Measurements from ENCODE around the gene GGT1. TPM values are rescaled to one million over a fixed set of nuclear protein-coding genes. Genes with fewer than 3 reads are reported as not detected.
A peak's percentile ranks its signal among the peaks of the same experiment; 100 is the strongest.

Gene GGT1
- total and polyA plus RNA-seq, 2 experiments from 2014 or later = 80.7 to 104 TPM

GRCh38 chr22:24583221-24584165 is 19.5 kb upstream of the GGT1 start:
- Histone ChIP-seq H3K9me3 (ENCODE audit: low read depth) (no peaks in the 10 kb centered on the region), H3K9me2 (replicated peaks; ENCODE audit: insufficient read depth) (no peaks in the 10 kb centered on the region), H3K4me1 (ENCODE audit: insufficient read depth) (peaks cover 29% of the 10 kb centered on the region), H4K20me1 (ENCODE audit: insufficient read depth, poor library complexity, severe bottlenecking) (no peaks in the 10 kb centered on the region), H3K36me3 (replicated peaks; ENCODE audit: insufficient read depth, low read depth) (no peaks in the 10 kb centered on the region), H3K27ac (peak overlapping the region; percentile 49), H3K4me3 (no peak overlapping the region), H3K4me2 (peak overlapping the region; percentile 51), H3K79me2 (no peaks in the 10 kb centered on the region), H2AFZ (no peak overlapping the region), H3K27me3 (no peaks in the 10 kb centered on the region)
- peak; percentile 58 for DNase-seq (ENCODE audit: low spot score)
- 68% methylated on average over 19 of the region's 19 CpGs for WGBS (ENCODE audit: low lambda C conversion rate, missing lambda C conversion rate)
- no peak for TF ChIP-seq EZH2phosphoT487 (IDR thresholded peaks at IDR 0.05; ENCODE audit: low read depth, severe bottlenecking, unreplicated experiment)
- TF ChIP-seq, protein P1, sequence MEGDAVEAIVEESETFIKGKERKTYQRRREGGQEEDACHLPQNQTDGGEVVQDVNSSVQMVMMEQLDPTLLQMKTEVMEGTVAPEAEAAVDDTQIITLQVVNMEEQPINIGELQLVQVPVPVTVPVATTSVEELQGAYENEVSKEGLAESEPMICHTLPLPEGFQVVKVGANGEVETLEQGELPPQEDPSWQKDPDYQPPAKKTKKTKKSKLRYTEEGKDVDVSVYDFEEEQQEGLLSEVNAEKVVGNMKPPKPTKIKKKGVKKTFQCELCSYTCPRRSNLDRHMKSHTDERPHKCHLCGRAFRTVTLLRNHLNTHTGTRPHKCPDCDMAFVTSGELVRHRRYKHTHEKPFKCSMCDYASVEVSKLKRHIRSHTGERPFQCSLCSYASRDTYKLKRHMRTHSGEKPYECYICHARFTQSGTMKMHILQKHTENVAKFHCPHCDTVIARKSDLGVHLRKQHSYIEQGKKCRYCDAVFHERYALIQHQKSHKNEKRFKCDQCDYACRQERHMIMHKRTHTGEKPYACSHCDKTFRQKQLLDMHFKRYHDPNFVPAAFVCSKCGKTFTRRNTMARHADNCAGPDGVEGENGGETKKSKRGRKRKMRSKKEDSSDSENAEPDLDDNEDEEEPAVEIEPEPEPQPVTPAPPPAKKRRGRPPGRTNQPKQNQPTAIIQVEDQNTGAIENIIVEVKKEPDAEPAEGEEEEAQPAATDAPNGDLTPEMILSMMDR (IDR thresholded peaks at IDR 0.05; ENCODE audit: poor library complexity) = no peak

- no peaks in the 10 kb centered on the region for H3K9me3 ChIP-seq (ENCODE audit: low read depth)
- TF ChIP-seq EZH2 (IDR thresholded peaks at IDR 0.05; ENCODE audit: borderline replicate concordance) = no peak
- no peak for TF ChIP-seq EZH2phosphoT487 (IDR thresholded peaks at IDR 0.05; ENCODE audit: low read depth, severe bottlenecking, unreplicated experiment)
- TF ChIP-seq, protein P1 (IDR thresholded peaks at IDR 0.05; ENCODE audit: poor library complexity) = no peak
- H3K36me3 ChIP-seq (replicated peaks; ENCODE audit: insufficient read depth, low read depth) = no peaks in the 10 kb centered on the region
- no peak overlapping the region for H3K4me3 ChIP-seq
- 85% methylated on average over 5 of the region's 5 CpGs for WGBS (ENCODE audit: low lambda C conversion rate, missing lambda C conversion rate)
- H4K20me1 ChIP-seq (ENCODE audit: insufficient read depth, poor library complexity, severe bottlenecking) = no peaks in the 10 kb centered on the region
- H3K27me3 ChIP-seq = no peaks in the 10 kb centered on the region
- H3K27ac ChIP-seq = peak overlapping the region; percentile 49
- peaks cover 23% of the 10 kb centered on the region for H3K4me1 ChIP-seq (ENCODE audit: insufficient read depth)
- no peaks in the 10 kb centered on the region for H3K79me2 ChIP-seq
- H3K9me2 ChIP-seq (replicated peaks; ENCODE audit: insufficient read depth) = no peaks in the 10 kb centered on the region
- no peak overlapping the region for H3K4me2 ChIP-seq
- H2AFZ ChIP-seq = no peak overlapping the region
- no peak for DNase-seq (ENCODE audit: low spot score)
These were observed 18.7 kb upstream of the GGT1 start for GRCh38 chr22:24584166-24584790.

DNA sequence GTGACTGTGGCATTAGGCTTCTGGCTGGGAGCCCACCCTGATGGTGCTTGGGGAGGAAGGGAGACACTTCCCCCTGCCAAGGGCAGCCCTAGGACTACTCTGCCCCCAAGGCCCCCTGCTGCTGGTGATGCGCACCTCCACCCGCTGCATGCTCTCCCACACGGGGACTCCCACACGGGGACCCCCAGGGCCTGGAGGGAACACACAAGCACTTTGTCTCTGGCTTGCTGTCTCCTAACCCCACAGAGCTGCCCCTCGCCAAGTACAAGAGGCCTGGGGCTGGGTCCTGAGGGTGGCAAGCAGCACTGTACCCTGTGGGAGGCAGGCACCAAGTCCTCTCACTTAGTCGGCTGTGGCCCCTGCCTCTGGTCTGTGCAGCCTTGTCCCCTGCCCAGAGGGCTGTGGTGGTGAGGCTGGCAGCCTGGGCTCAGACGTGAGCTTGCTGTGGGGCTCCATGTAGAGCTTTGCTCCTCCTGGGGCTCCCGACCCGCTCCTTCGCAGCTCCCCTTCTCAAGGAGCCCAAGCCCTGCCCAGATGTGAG is 18.1 kb upstream of the GGT1 start:
- Histone ChIP-seq H3K9me3 (ENCODE audit: low read depth) (no peaks in the 10 kb centered on the region), H4K20me1 (ENCODE audit: insufficient read depth, poor library complexity, severe bottlenecking) (no peaks in the 10 kb centered on the region), H3K9me2 (replicated peaks; ENCODE audit: insufficient read depth) (no peaks in the 10 kb centered on the region), H3K4me2 (no peak overlapping the region), H2AFZ (no peak overlapping the region), H3K36me3 (replicated peaks; ENCODE audit: insufficient read depth, low read depth) (no peaks in the 10 kb centered on the region), H3K4me1 (ENCODE audit: insufficient read depth) (peaks cover 16% of the 10 kb centered on the region), H3K27me3 (no peaks in the 10 kb centered on the region), H3K4me3 (no peak overlapping the region), H3K27ac (no peak overlapping the region), H3K79me2 (no peaks in the 10 kb centered on the region)
- TF ChIP-seq, protein P1 (IDR thresholded peaks at IDR 0.05; ENCODE audit: poor library complexity) = no peak
- TF ChIP-seq EZH2phosphoT487 (IDR thresholded peaks at IDR 0.05; ENCODE audit: low read depth, severe bottlenecking, unreplicated experiment) (no peak), EZH2 (IDR thresholded peaks at IDR 0.05; ENCODE audit: borderline replicate concordance) (no peak)
- no peak for DNase-seq (ENCODE audit: low spot score)
- WGBS (ENCODE audit: low lambda C conversion rate, missing lambda C conversion rate) = 96% methylated on average over 10 of the region's 10 CpGs

Measured in hepatocyte (in vitro differentiated cells).